HEK293 (cell line): ENCODE measurements around the gene MOSPD3.

Source experiments
- CTCF ChIA-PET: fragments of 350-600 bp; formaldehyde crosslinking; extraction: SDS; loops from one replicate; lab custom pipeline; 2021; ENCODE audit warnings: antibody characterized with exemption; lab: Yijun Ruan, JAX
- POLR2A ChIA-PET: fragments of 300-600 bp; formaldehyde crosslinking; extraction: SDS; loops from one replicate; lab custom pipeline; 2020; ENCODE audit warnings: antibody characterized with exemption, inconsistent platforms; lab: Yijun Ruan, JAX
- H3K27ac ChIP-seq: fragments of 200-500 bp; sonication (Bioruptor generic); 2 replicates; pipeline ENCODE4 v1.5.1; 2014; ENCODE audit warnings: low read depth, low read length, control low read depth, inconsistent platforms; ENCODE audit errors: extremely low read depth
- H3K36me3 ChIP-seq, 2 experiments: fragments of 200-500 bp in 1 of 2; sonication (Bioruptor generic) in 1 of 2; 1 replicate in 1 of 2; 2 replicates in 1 of 2; pipeline ENCODE4 v1.5.1; 2014 to 2017; ENCODE audit warnings: inconsistent platforms in 2 of 2, low read length in 2 of 2; ENCODE audit not compliant: control insufficient read depth in 2 of 2, insufficient read depth in 1 of 2
- H3K4me1 ChIP-seq: fragments of 200-500 bp; sonication (Bioruptor generic); 2 replicates; pipeline ENCODE4 v1.5.1; 2014; ENCODE audit warnings: mild to moderate bottlenecking, low read length, inconsistent platforms; ENCODE audit not compliant: control insufficient read depth, insufficient read depth
- H3K4me3 ChIP-seq: 2 replicates; pipeline ENCODE4 v1.5.1; 2011; ENCODE audit warnings: low read depth, mild to moderate bottlenecking, control low read depth, low read length, moderate library complexity
- H3K9me3 ChIP-seq: fragments of 200-500 bp; sonication (Bioruptor generic); 2 replicates; pipeline ENCODE4 v1.5.1; 2014; ENCODE audit warnings: low read depth, low read length, inconsistent platforms; ENCODE audit not compliant: control insufficient read depth, insufficient read depth
- GLIS1 ChIP-seq: fragments of 450-650 bp; formaldehyde crosslinking; IDR thresholded peaks from 2 replicates; pipeline ENCODE4 v1.5.1; 2016; ENCODE audit warnings: missing biosample characterization, missing genetic modification characterization
- GLIS2 ChIP-seq: fragments of 450-650 bp; formaldehyde crosslinking; IDR thresholded peaks from 2 replicates; pipeline ENCODE4 v1.5.1; 2016; ENCODE audit warnings: missing biosample characterization, missing genetic modification characterization
- PRDM1 ChIP-seq: fragments of 450-650 bp; formaldehyde crosslinking; IDR thresholded peaks from 2 replicates; pipeline ENCODE4; 2016; ENCODE audit warnings: missing biosample characterization, missing genetic modification characterization
- ZBTB21 ChIP-seq: fragments of 450-650 bp; formaldehyde crosslinking; IDR thresholded peaks from 2 replicates; pipeline ENCODE4 v1.5.1; 2017; ENCODE audit warnings: missing biosample characterization, missing genetic modification characterization
- ZBTB48 ChIP-seq: fragments of 450-650 bp; formaldehyde crosslinking; IDR thresholded peaks from 2 replicates; pipeline ENCODE4 v1.5.1; 2016; ENCODE audit warnings: missing biosample characterization, missing genetic modification characterization
- ZBTB7A ChIP-seq: fragments of 450-650 bp; formaldehyde crosslinking; IDR thresholded peaks from 2 replicates; pipeline ENCODE4 v1.5.1; 2016; ENCODE audit warnings: low read depth, missing biosample characterization, missing genetic modification characterization
- ZBTB8A ChIP-seq: fragments of 450-650 bp; formaldehyde crosslinking; IDR thresholded peaks from 2 replicates; pipeline ENCODE4 v1.5.1; 2016; ENCODE audit warnings: missing biosample characterization, missing genetic modification characterization
- ZFP3 ChIP-seq: fragments of 450-650 bp; formaldehyde crosslinking; IDR thresholded peaks from 2 replicates; pipeline ENCODE4 v1.5.1; 2016; ENCODE audit warnings: low read depth, missing biosample characterization, missing genetic modification characterization
- ZNF335 ChIP-seq: fragments of 450-650 bp; formaldehyde crosslinking; conservative IDR thresholded peaks from 2 replicates; pipeline ENCODE4 v1.5.1; 2016; ENCODE audit warnings: missing biosample characterization, missing genetic modification characterization
- ZNF350 ChIP-seq: fragments of 450-650 bp; formaldehyde crosslinking; IDR thresholded peaks from 2 replicates; pipeline ENCODE4 v1.5.0; 2017; ENCODE audit warnings: missing biosample characterization, mild to moderate bottlenecking, missing genetic modification characterization
- ZNF366 ChIP-seq: fragments of 450-650 bp; formaldehyde crosslinking; conservative IDR thresholded peaks from 2 replicates; pipeline ENCODE4 v1.5.1; 2016; ENCODE audit warnings: missing biosample characterization, missing genetic modification characterization
- ZNF416 ChIP-seq: fragments of 450-650 bp; formaldehyde crosslinking; IDR thresholded peaks from 2 replicates; pipeline ENCODE4 v1.5.1; 2016; ENCODE audit warnings: missing biosample characterization, missing genetic modification characterization
- ZNF48 ChIP-seq: fragments of 450-650 bp; formaldehyde crosslinking; IDR thresholded peaks from 2 replicates; pipeline ENCODE4 v1.5.1; 2016; ENCODE audit warnings: missing biosample characterization, missing genetic modification characterization
- ZNF558 ChIP-seq: fragments of 450-650 bp; formaldehyde crosslinking; IDR thresholded peaks from 2 replicates; pipeline ENCODE4 v1.5.1; 2016; ENCODE audit warnings: missing biosample characterization, missing genetic modification characterization
- ZNF561 ChIP-seq: fragments of 450-650 bp; IDR thresholded peaks from 2 replicates; pipeline ENCODE4 v1.5.1; 2018; ENCODE audit warnings: missing biosample characterization, missing genetic modification characterization, borderline replicate concordance
- ZNF660 ChIP-seq: fragments of 450-650 bp; IDR thresholded peaks from 2 replicates; pipeline ENCODE4 v1.5.1; 2018; ENCODE audit warnings: missing biosample characterization, mild to moderate bottlenecking, missing genetic modification characterization
- ZNF670 ChIP-seq: fragments of 450-650 bp; formaldehyde crosslinking; IDR thresholded peaks from 2 replicates; pipeline ENCODE4 v1.5.1; 2016; ENCODE audit warnings: missing biosample characterization, missing genetic modification characterization, low read depth
- ZNF707 ChIP-seq: fragments of 450-650 bp; formaldehyde crosslinking; IDR thresholded peaks from 2 replicates; pipeline ENCODE4 v1.5.1; 2016; ENCODE audit warnings: missing biosample characterization, missing genetic modification characterization
- ZNF768 ChIP-seq: fragments of 450-650 bp; formaldehyde crosslinking; IDR thresholded peaks from 2 replicates; pipeline ENCODE4 v1.5.1; 2018; ENCODE audit warnings: missing biosample characterization, mild to moderate bottlenecking, missing genetic modification characterization
- ZNF777 ChIP-seq: fragments of 450-650 bp; formaldehyde crosslinking; IDR thresholded peaks from 2 replicates; pipeline ENCODE4 v1.5.1; 2017; ENCODE audit warnings: missing biosample characterization, missing genetic modification characterization, borderline replicate concordance
- TF ChIP-seq, protein P1 (sequence below): fragments of 450-650 bp; formaldehyde crosslinking; IDR thresholded peaks from 2 replicates; pipeline ENCODE4 v1.5.1; 2016; ENCODE audit warnings: missing biosample characterization, missing genetic modification characterization
- TF ChIP-seq, protein P2 (sequence below): fragments of 450-650 bp; formaldehyde crosslinking; IDR thresholded peaks from 2 replicates; pipeline ENCODE4 v1.5.1; 2016; ENCODE audit warnings: missing biosample characterization, missing genetic modification characterization, borderline replicate concordance
- TF ChIP-seq, protein P3 (sequence below): fragments of 450-650 bp; formaldehyde crosslinking; optimal IDR thresholded peaks from 2 replicates; pipeline ENCODE3; 2016; ENCODE audit warnings: missing biosample characterization, mild to moderate bottlenecking, missing genetic modification characterization
- TF ChIP-seq, protein P4 (sequence below): fragments of 450-650 bp; formaldehyde crosslinking; IDR thresholded peaks from 2 replicates; pipeline ENCODE4 v1.5.1; 2016; ENCODE audit warnings: missing biosample characterization, missing genetic modification characterization

Gene MOSPD3

DNA sequence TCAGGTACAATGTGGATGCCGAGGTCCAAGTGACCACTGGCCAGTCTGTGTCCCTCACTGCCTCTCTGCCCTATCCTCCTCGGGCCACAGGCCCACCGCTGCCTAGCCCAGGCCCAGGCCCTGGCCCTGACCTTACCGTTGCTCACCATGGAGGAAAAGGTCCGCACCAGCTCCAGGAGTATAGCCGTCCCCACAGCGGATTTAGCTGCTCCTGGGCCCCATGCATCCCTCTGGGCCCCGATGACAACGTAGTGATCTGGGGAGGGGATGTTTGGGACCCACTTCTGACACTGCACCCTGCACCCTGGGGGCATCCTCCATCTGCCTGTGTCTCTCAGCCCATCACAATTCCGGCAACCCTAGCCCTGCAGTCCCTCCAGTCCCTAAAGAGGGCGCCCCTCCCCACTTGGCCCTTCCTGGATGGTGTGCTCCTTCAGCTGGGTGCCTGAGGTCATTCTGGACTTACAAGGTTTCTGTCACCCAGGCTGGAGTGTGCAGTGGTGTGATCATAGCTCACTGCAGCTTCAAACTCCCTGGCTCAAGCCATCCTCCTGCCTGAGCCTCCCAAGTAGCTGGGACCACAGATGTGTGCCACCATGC, 16.9 kb downstream of the MOSPD3 start (continued):
- TF ChIP-seq ZBTB7A (no peak), ZNF660 (no peak)
- TF ChIP-seq, protein P1, sequence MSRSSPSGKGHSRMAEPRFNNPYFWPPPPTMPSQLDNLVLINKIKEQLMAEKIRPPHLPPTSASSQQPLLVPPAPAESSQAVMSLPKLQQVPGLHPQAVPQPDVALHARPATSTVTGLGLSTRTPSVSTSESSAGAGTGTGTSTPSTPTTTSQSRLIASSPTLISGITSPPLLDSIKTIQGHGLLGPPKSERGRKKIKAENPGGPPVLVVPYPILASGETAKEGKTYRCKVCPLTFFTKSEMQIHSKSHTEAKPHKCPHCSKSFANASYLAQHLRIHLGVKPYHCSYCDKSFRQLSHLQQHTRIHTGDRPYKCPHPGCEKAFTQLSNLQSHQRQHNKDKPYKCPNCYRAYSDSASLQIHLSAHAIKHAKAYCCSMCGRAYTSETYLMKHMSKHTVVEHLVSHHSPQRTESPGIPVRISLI (tag by site-specific recombination), result no peak
- TF ChIP-seq, all 188 proteins: peak for 7

DNA sequence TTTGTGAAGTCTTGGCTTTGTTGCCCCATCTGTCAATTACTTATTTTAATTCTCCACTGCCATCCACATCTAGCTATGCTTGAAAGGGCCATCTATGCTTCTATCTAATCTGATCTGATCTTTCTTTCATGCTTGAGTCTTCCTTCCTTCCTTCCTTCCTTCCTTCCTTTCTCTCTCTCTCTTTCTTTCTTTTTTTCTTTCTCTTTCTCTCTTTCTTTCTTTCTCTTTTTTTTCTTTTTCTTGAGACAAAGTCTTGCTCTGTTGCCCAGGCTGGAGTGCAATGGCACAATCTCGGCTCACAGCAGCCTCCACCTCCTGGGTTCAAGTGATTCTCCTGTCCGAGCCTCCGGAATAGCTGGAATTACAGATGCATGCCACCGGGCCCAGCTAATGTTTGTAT, 17.7 kb downstream of the MOSPD3 start:
- Histone ChIP-seq H3K4me3 (no peak overlapping the region), H3K36me3 (no peaks in the 10 kb centered on the region), H3K9me3 (no peaks in the 10 kb centered on the region), H3K27ac (no peak overlapping the region), H3K4me1 (no peaks in the 10 kb centered on the region)
- TF ChIP-seq ZNF768 (tag by site-specific recombination) (no peak), ZBTB7A (no peak), ZNF366 (peak; percentile 88), ZNF670 (no peak), ZFP3 (no peak), ZNF416 (tag by site-specific recombination) (no peak), GLIS1 (no peak), ZNF48 (tag by site-specific recombination) (no peak), ZNF558 (tag by site-specific recombination) (no peak), PRDM1 (peak; percentile 53), ZBTB21 (no peak)
- TF ChIP-seq, protein P2, sequence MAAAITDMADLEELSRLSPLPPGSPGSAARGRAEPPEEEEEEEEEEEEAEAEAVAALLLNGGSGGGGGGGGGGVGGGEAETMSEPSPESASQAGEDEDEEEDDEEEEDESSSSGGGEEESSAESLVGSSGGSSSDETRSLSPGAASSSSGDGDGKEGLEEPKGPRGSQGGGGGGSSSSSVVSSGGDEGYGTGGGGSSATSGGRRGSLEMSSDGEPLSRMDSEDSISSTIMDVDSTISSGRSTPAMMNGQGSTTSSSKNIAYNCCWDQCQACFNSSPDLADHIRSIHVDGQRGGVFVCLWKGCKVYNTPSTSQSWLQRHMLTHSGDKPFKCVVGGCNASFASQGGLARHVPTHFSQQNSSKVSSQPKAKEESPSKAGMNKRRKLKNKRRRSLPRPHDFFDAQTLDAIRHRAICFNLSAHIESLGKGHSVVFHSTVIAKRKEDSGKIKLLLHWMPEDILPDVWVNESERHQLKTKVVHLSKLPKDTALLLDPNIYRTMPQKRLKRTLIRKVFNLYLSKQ, result no peak
- TF ChIP-seq, protein P3, sequence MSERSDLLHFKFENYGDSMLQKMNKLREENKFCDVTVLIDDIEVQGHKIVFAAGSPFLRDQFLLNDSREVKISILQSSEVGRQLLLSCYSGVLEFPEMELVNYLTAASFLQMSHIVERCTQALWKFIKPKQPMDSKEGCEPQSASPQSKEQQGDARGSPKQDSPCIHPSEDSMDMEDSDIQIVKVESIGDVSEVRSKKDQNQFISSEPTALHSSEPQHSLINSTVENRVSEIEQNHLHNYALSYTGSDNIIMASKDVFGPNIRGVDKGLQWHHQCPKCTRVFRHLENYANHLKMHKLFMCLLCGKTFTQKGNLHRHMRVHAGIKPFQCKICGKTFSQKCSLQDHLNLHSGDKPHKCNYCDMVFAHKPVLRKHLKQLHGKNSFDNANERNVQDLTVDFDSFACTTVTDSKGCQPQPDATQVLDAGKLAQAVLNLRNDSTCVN (tag by site-specific recombination), result no peak
- POLR2A ChIA-PET, result interaction anchor here (0.9 to 1.6 kb wide), 3 partner anchors 43 to 45 kb away, joined by 3 to 11 read pairs (median 3); partner anchors contain the start of genes FBXO24, GNB2 and LRCH4
- CTCF ChIA-PET, result interaction anchor here (0.6 to 2.9 kb wide), 11 partner anchors 10 to 223 kb away, joined by 3 to 11 read pairs (median 5); partner anchors contain the start of genes FBXO24, LRCH4, MOSPD3 and SLC12A9

DNA sequence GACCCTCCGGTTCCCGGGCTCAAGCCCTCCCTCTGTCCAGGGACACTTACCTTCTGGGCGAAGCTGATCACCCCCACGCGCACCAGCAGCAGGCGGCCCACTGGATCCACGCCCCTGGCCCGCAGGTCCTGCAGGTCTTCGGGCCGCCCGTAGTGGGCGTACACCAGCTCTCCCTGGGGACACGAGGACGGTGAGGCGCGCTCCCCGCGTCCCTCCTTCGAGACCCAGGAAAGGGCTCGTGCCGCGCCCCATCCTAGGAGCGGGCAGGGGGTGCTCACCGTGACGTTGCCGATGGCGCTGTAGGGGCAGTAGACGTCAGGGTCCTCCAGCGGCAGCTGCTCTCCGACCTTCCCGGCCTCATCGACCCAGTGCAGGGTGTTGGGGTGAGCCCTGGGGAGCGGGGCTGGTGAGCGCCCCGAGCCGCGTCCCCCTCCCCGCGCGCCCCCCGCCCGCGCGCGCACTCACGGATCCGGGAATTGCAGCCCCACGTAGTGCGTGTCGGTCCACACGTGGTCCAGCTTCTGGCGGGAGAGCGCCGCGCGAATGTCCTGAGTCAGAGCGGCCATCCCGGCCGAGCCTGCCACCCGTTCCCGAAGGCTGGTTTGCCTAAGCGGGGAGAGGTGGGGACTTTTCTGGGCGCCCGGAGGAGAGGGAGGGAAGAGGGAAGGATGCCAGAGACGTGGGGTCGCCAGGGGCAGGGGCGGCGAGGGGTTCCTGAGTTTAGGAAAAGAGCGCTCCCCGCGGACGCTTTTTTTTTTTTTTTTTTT, 20.8 kb downstream of the MOSPD3 start:
- Histone ChIP-seq H3K27ac (no peak overlapping the region; the same call in 1 of the 2 replicates), H3K36me3 (no peaks in the 10 kb centered on the region), H3K4me3 (peak overlapping the region; percentile 8), H3K4me1 (no peaks in the 10 kb centered on the region), H3K9me3 (no peaks in the 10 kb centered on the region)
- CTCF ChIA-PET, result interaction anchor here (0.6 to 2.6 kb wide), 8 partner anchors 11 to 219 kb away, joined by 3 to 14 read pairs (median 3); partner anchors contain the start of genes POP7 and SLC12A9
- POLR2A ChIA-PET, result interaction anchor here (1.0 to 1.2 kb wide), 3 partner anchors 21 to 47 kb away, joined by 3 to 6 read pairs (median 6); partner anchors contain the start of genes ACTL6B, FBXO24, LRCH4 and MOSPD3
- TF ChIP-seq ZNF707 (no peak), ZNF561 (tag by site-specific recombination) (no peak), ZBTB8A (tag by site-specific recombination) (peak; percentile 38; the same call in 1 of the 2 replicates), ZBTB48 (tag by site-specific recombination) (0 out of 2 replicates have a peak, but pooled peaks have one; percentile 34), ZNF335 (tag by site-specific recombination) (peak; percentile 45), GLIS2 (tag by site-specific recombination) (peak; percentile 41; the same call in 1 of the 2 replicates), GLIS1 (0 out of 2 replicates have a peak, but pooled peaks have one; percentile 8), ZNF777 (tag by site-specific recombination) (no peak), ZNF350 (tag by site-specific recombination) (no peak)
- TF ChIP-seq, protein P3 (tag by site-specific recombination), result peak; percentile 76
- TF ChIP-seq, protein P4, sequence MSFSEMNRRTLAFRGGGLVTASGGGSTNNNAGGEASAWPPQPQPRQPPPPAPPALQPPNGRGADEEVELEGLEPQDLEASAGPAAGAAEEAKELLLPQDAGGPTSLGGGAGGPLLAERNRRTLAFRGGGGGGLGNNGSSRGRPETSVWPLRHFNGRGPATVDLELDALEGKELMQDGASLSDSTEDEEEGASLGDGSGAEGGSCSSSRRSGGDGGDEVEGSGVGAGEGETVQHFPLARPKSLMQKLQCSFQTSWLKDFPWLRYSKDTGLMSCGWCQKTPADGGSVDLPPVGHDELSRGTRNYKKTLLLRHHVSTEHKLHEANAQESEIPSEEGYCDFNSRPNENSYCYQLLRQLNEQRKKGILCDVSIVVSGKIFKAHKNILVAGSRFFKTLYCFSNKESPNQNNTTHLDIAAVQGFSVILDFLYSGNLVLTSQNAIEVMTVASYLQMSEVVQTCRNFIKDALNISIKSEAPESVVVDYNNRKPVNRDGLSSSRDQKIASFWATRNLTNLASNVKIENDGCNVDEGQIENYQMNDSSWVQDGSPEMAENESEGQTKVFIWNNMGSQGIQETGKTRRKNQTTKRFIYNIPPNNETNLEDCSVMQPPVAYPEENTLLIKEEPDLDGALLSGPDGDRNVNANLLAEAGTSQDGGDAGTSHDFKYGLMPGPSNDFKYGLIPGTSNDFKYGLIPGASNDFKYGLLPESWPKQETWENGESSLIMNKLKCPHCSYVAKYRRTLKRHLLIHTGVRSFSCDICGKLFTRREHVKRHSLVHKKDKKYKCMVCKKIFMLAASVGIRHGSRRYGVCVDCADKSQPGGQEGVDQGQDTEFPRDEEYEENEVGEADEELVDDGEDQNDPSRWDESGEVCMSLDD (tag by site-specific recombination), result peak; percentile 70
